ENCODE data around the gene SLC25A15. TPM values are rescaled to one million over a fixed set of nuclear protein-coding genes. Genes with fewer than 3 reads are reported as not detected.
"Not testable (repeated sequence)": the region's sequence is repeated elsewhere in the genome, so short reads cannot be mapped to it uniquely, and the experiment has no call there.

SLC25A15 gene
- total and polyA plus RNA-seq, 2 experiments from 2014 or later = 11.5 to 24.3 TPM

GRCh38 chr13:40784540-40784939 lies 4.9 kb upstream of the SLC25A15 start:
- 75% methylated on average over 4 of the region's 4 CpGs for WGBS (ENCODE audit: low lambda C conversion rate, missing lambda C conversion rate)
- Histone ChIP-seq H3K36me3 (replicated peaks; ENCODE audit: insufficient read depth, low read depth) (no peaks in the 10 kb centered on the region), H3K27ac (no peak overlapping the region), H3K4me1 (ENCODE audit: insufficient read depth) (no peaks in the 10 kb centered on the region), H2AFZ (no peak overlapping the region), H3K27me3 (no peaks in the 10 kb centered on the region), H3K9me3 (ENCODE audit: low read depth) (no peaks in the 10 kb centered on the region), H3K4me3 (no peak overlapping the region), H4K20me1 (ENCODE audit: insufficient read depth, poor library complexity, severe bottlenecking) (no peaks in the 10 kb centered on the region), H3K9me2 (replicated peaks; ENCODE audit: insufficient read depth) (no peaks in the 10 kb centered on the region), H3K4me2 (no peak overlapping the region), H3K79me2 (no peaks in the 10 kb centered on the region)
- no peak for DNase-seq (ENCODE audit: low spot score)
- no peak for TF ChIP-seq EZH2phosphoT487 (IDR thresholded peaks at IDR 0.05; ENCODE audit: low read depth, severe bottlenecking, unreplicated experiment)
- no peak for TF ChIP-seq EZH2 (IDR thresholded peaks at IDR 0.05; ENCODE audit: borderline replicate concordance)
- TF ChIP-seq CTCF (IDR thresholded peaks at IDR 0.05; ENCODE audit: poor library complexity) = no peak

GRCh38 chr13:40786568-40786996 lies 2.8 kb upstream of the SLC25A15 start:
- Histone ChIP-seq H2AFZ (no peak overlapping the region), H3K27me3 (no peaks in the 10 kb centered on the region), H3K4me3 (no peak overlapping the region), H3K36me3 (replicated peaks; ENCODE audit: insufficient read depth, low read depth) (no peaks in the 10 kb centered on the region), H3K4me1 (ENCODE audit: insufficient read depth) (peaks cover 7% of the 10 kb centered on the region), H3K9me3 (ENCODE audit: low read depth) (no peaks in the 10 kb centered on the region), H3K79me2 (peaks cover 13% of the 10 kb centered on the region), H3K27ac (no peak overlapping the region), H4K20me1 (ENCODE audit: insufficient read depth, poor library complexity, severe bottlenecking) (no peaks in the 10 kb centered on the region), H3K9me2 (replicated peaks; ENCODE audit: insufficient read depth) (no peaks in the 10 kb centered on the region), H3K4me2 (no peak overlapping the region)
- DNase-seq (ENCODE audit: low spot score) = no peak
- 91% methylated on average over 4 of the region's 4 CpGs for WGBS (ENCODE audit: low lambda C conversion rate, missing lambda C conversion rate)
- no peak for TF ChIP-seq EZH2phosphoT487 (IDR thresholded peaks at IDR 0.05; ENCODE audit: low read depth, severe bottlenecking, unreplicated experiment)

- no peaks in the 10 kb centered on the region for H3K9me3 ChIP-seq (ENCODE audit: low read depth)
- H3K27ac ChIP-seq = no peak overlapping the region
- H3K4me1 ChIP-seq (ENCODE audit: insufficient read depth) = peaks cover 7% of the 10 kb centered on the region
- DNase-seq (ENCODE audit: low spot score) = no peak
- no peaks in the 10 kb centered on the region for H3K9me2 ChIP-seq (replicated peaks; ENCODE audit: insufficient read depth)
- H3K36me3 ChIP-seq (replicated peaks; ENCODE audit: insufficient read depth, low read depth) = no peaks in the 10 kb centered on the region
- no peak overlapping the region for H3K4me2 ChIP-seq
- H4K20me1 ChIP-seq (ENCODE audit: insufficient read depth, poor library complexity, severe bottlenecking) = no peaks in the 10 kb centered on the region
- 63% methylated on average over 5 of the region's 5 CpGs for WGBS (ENCODE audit: low lambda C conversion rate, missing lambda C conversion rate)
- H3K27me3 ChIP-seq = no peaks in the 10 kb centered on the region
- no peak overlapping the region for H3K4me3 ChIP-seq
- H3K79me2 ChIP-seq = peaks cover 18% of the 10 kb centered on the region
- H2AFZ ChIP-seq = no peak overlapping the region
- TF ChIP-seq EZH2 (IDR thresholded peaks at IDR 0.05; ENCODE audit: borderline replicate concordance) (no peak), CTCF (IDR thresholded peaks at IDR 0.05; ENCODE audit: poor library complexity) (no peak), EZH2phosphoT487 (IDR thresholded peaks at IDR 0.05; ENCODE audit: low read depth, severe bottlenecking, unreplicated experiment) (no peak)
Measured at GRCh38 chr13:40787062-40787461, 2.3 kb upstream of the SLC25A15 start.

DNA sequence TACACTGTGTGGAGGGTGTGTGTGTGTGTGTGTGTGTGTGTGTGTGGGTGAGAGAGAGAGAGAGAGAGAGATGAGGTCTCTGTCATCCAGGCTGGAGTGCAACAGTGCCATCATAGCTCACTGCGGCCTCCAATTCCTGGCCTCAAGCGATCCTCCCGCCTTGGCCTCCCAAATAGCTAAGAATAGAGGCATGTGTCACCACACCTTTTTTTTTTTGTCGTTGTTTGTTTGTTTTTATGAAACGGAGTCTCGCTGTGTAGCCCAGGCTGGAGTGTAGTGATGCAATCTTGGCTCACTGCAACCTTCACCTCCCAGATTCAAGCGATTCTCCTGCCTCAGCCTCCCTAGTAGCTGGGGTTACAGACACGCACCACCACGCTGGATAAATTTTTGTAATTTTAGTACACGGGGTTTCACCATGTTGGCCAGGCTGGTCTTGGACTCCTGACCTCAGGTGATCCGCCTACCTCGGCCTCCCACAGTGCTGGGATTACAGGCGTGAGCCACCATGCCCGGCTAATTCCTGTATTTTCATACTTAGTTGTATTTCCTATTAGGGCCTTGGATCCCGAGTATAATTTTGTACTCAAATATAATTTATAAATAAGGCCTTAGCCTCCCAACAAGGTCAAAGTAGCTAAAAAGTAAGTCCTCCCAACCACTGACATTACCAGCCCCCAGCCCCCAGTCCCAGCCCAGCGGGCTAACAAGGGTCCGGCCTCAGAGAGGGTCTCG lies 704 bp upstream of the SLC25A15 start:
- 59% methylated on average over 18 of the region's 18 CpGs for WGBS (ENCODE audit: low lambda C conversion rate, missing lambda C conversion rate)
- not testable (repeated sequence) for H3K9me2 ChIP-seq (replicated peaks; ENCODE audit: insufficient read depth); H3K9me3 ChIP-seq (ENCODE audit: low read depth); H3K27me3 ChIP-seq; H3K4me1 ChIP-seq (ENCODE audit: insufficient read depth); DNase-seq (ENCODE audit: low spot score); H4K20me1 ChIP-seq (ENCODE audit: insufficient read depth, poor library complexity, severe bottlenecking); H3K36me3 ChIP-seq (replicated peaks; ENCODE audit: insufficient read depth, low read depth)
- Histone ChIP-seq H3K4me3 (peak overlapping the region; percentile 84), H2AFZ (peak overlapping the region; percentile 96), H3K4me2 (peak overlapping the region; percentile 85), H3K79me2 (peaks cover 24% of the 10 kb centered on the region), H3K27ac (peak overlapping the region; percentile 97)

Measured in hepatocyte (in vitro differentiated cells).